Astrocyte (in vitro differentiated cells and primary cell): ENCODE data around the gene F10. TPM values are rescaled to one million over a fixed set of nuclear protein-coding genes. Genes with fewer than 3 reads are reported as not detected.

Experiments
- DNase-seq: peaks from one replicate; pipeline ENCODE4 v3.0.0-alpha.2; 2010; ENCODE audit warnings: low read depth
- FAIRE-seq: peaks from 2 replicates; lab custom pipeline; 2011; peaks lifted over from hg19 to GRCh38; lab: Jason Lieb, UNC
- H2AFZ ChIP-seq: 2 replicates; pipeline ENCODE4 v1.6.0; 2012; ENCODE audit warnings: low read depth, low read length, inconsistent platforms
- H3K27ac ChIP-seq: 2 replicates; pipeline ENCODE4 v1.5.1; 2011; ENCODE audit warnings: low read depth, low read length, inconsistent platforms
- H3K27me3 ChIP-seq: 2 replicates; pipeline ENCODE4 v1.6.0; 2011; ENCODE audit warnings: low read length, inconsistent platforms; ENCODE audit not compliant: insufficient read depth
- H3K36me3 ChIP-seq: 2 replicates; pipeline ENCODE4 v1.5.1; 2011; ENCODE audit warnings: low read length, inconsistent platforms; ENCODE audit not compliant: insufficient read depth
- H3K4me1 ChIP-seq: 2 replicates; pipeline ENCODE4 v1.5.1; 2011; ENCODE audit warnings: low read length, inconsistent platforms; ENCODE audit not compliant: insufficient read depth
- H3K4me2 ChIP-seq: 2 replicates; pipeline ENCODE4 v1.6.0; 2012; ENCODE audit warnings: low read length, inconsistent platforms
- H3K4me3 ChIP-seq: 2 replicates; pipeline ENCODE4 v1.5.1; 2011; ENCODE audit warnings: low read depth, mild to moderate bottlenecking, low read length, inconsistent platforms; ENCODE audit not compliant: insufficient read depth
- H3K79me2 ChIP-seq: 2 replicates; pipeline ENCODE4 v1.6.0; 2012; ENCODE audit warnings: mild to moderate bottlenecking, low read length, inconsistent platforms; ENCODE audit not compliant: insufficient read depth
- H3K9ac ChIP-seq: 2 replicates; pipeline ENCODE4 v1.6.0; 2012; ENCODE audit warnings: mild to moderate bottlenecking, low read length, inconsistent platforms
- H3K9me3 ChIP-seq: 2 replicates; pipeline ENCODE4 v1.5.1; 2012; ENCODE audit warnings: low read depth, mild to moderate bottlenecking, low read length, inconsistent platforms; ENCODE audit not compliant: insufficient read depth
- H4K20me1 ChIP-seq: 2 replicates; pipeline ENCODE4 v1.6.0; 2012; ENCODE audit warnings: low read length, inconsistent platforms; ENCODE audit not compliant: insufficient read depth
- H3K27ac Mint-ChIP-seq: one replicate; pipeline ENCODE4 v1.8.0; 2021; ENCODE audit warnings: mild to moderate bottlenecking, mixed read lengths; ENCODE audit not compliant: unreplicated experiment
- H3K27me3 Mint-ChIP-seq: one replicate; pipeline ENCODE4 v1.8.0; 2021; ENCODE audit warnings: low read depth, mixed read lengths; ENCODE audit not compliant: unreplicated experiment
- H3K36me3 Mint-ChIP-seq: one replicate; pipeline ENCODE4 v1.8.0; 2021; ENCODE audit warnings: low read depth, mixed read lengths; ENCODE audit not compliant: unreplicated experiment
- H3K4me1 Mint-ChIP-seq: one replicate; pipeline ENCODE4 v1.8.0; 2021; ENCODE audit warnings: low read depth, mixed read lengths; ENCODE audit not compliant: unreplicated experiment
- H3K4me3 Mint-ChIP-seq: one replicate; pipeline ENCODE4 v1.8.0; 2021; ENCODE audit warnings: mild to moderate bottlenecking, moderate library complexity, mixed read lengths; ENCODE audit not compliant: unreplicated experiment
- H3K9me3 Mint-ChIP-seq: one replicate; pipeline ENCODE4 v1.8.0; 2021; ENCODE audit warnings: mild to moderate bottlenecking, mixed read lengths; ENCODE audit not compliant: unreplicated experiment
- CTCF ChIP-seq: IDR thresholded peaks from 2 replicates; pipeline ENCODE4 v1.5.1; 2011; ENCODE audit warnings: low read depth, mild to moderate bottlenecking, inconsistent platforms, low read length, moderate library complexity; ENCODE audit not compliant: insufficient read depth
- EZH2 ChIP-seq: IDR thresholded peaks from 2 replicates; pipeline ENCODE4 v1.6.1; 2012; ENCODE audit warnings: mild to moderate bottlenecking, low read length, inconsistent platforms; ENCODE audit not compliant: insufficient read depth
- total RNA-seq: library from RNA; stranded (reverse); gene quantifications from 2 replicates; pipeline ENCODE4 v1.2.1, GENCODE V29; 2021

F10 gene
- total RNA-seq, 1 donor from 2014 or later = 0.45 TPM

- DNase-seq (no peak), FAIRE-seq (no peak)
- no peaks in the 10 kb centered on the region for H3K9me3 ChIP-seq
- TF ChIP-seq EZH2 (no peak), CTCF (no peak)
- H3K79me2 ChIP-seq = no peaks in the 10 kb centered on the region
- no peaks in the 10 kb centered on the region for H3K36me3 ChIP-seq
- H4K20me1 ChIP-seq = no peaks in the 10 kb centered on the region
- Mint-ChIP-seq H3K36me3 (no peaks in the 10 kb centered on the region), H3K4me1 (no peaks in the 10 kb centered on the region), H3K9me3 (no peaks in the 10 kb centered on the region), H3K27ac (no peak overlapping the region), H3K27me3 (peaks cover 26% of the 10 kb centered on the region), H3K4me3 (no peak overlapping the region)
- H3K27ac ChIP-seq = no peak overlapping the region
- no peak overlapping the region for H2AFZ ChIP-seq
- no peaks in the 10 kb centered on the region for H3K4me1 ChIP-seq
- H3K9ac ChIP-seq = no peak overlapping the region
- H3K4me2 ChIP-seq = no peak overlapping the region
- H3K4me3 ChIP-seq = no peak overlapping the region
- no peaks in the 10 kb centered on the region for H3K27me3 ChIP-seq
Measured at GRCh38 chr13:113143466-113144254, 21.1 kb downstream of the F10 start.

- Mint-ChIP-seq H3K27ac (no peak overlapping the region), H3K36me3 (no peaks in the 10 kb centered on the region), H3K4me3 (no peak overlapping the region), H3K4me1 (no peaks in the 10 kb centered on the region), H3K9me3 (no peaks in the 10 kb centered on the region), H3K27me3 (peaks cover 24% of the 10 kb centered on the region)
- FAIRE-seq (no peak), DNase-seq (no peak)
- no peak overlapping the region for H3K4me2 ChIP-seq
- H3K9ac ChIP-seq = no peak overlapping the region
- H3K36me3 ChIP-seq = no peaks in the 10 kb centered on the region
- H3K4me3 ChIP-seq = no peak overlapping the region
- H3K4me1 ChIP-seq = no peaks in the 10 kb centered on the region
- no peaks in the 10 kb centered on the region for H3K27me3 ChIP-seq
- no peaks in the 10 kb centered on the region for H3K79me2 ChIP-seq
- TF ChIP-seq CTCF (no peak), EZH2 (no peak)
- no peak overlapping the region for H3K27ac ChIP-seq
- no peaks in the 10 kb centered on the region for H4K20me1 ChIP-seq
- no peak overlapping the region for H2AFZ ChIP-seq
- H3K9me3 ChIP-seq = no peaks in the 10 kb centered on the region
Measured at GRCh38 chr13:113144255-113144629, 21.6 kb downstream of the F10 start.

- DNase-seq (no peak), FAIRE-seq (no peak)
- Mint-ChIP-seq H3K9me3 (no peaks in the 10 kb centered on the region), H3K27me3 (peaks cover 25% of the 10 kb centered on the region), H3K4me3 (no peak overlapping the region), H3K4me1 (no peaks in the 10 kb centered on the region), H3K36me3 (no peaks in the 10 kb centered on the region), H3K27ac (no peak overlapping the region)
- H3K27me3 ChIP-seq = no peaks in the 10 kb centered on the region
- no peak overlapping the region for H3K9ac ChIP-seq
- TF ChIP-seq EZH2 (no peak), CTCF (no peak)
- H3K79me2 ChIP-seq = no peaks in the 10 kb centered on the region
- no peak overlapping the region for H3K4me2 ChIP-seq
- H3K36me3 ChIP-seq = no peaks in the 10 kb centered on the region
- H3K4me3 ChIP-seq = no peak overlapping the region
- no peak overlapping the region for H3K27ac ChIP-seq
- no peaks in the 10 kb centered on the region for H4K20me1 ChIP-seq
- H3K9me3 ChIP-seq = no peaks in the 10 kb centered on the region
- no peaks in the 10 kb centered on the region for H3K4me1 ChIP-seq
- H2AFZ ChIP-seq = no peak overlapping the region
Measured at GRCh38 chr13:113145496-113145895, 22.9 kb downstream of the F10 start.
